Endothelial cell of umbilical vein (primary cell): ENCODE measurements around the gene SIAH1. TPM values are rescaled to one million over a fixed set of nuclear protein-coding genes. Genes with fewer than 3 reads are reported as not detected.

ENCODE experiments used
- BruUV-seq: library from RNA; stranded (reverse); fragments of 400-500 nt; replicated peaks from 2 replicates; lab custom pipeline; 2021; lab: Mats Ljungman, UMichigan
- CTCF ChIA-PET: fragments of 300-600, 350-600 bp; sonication (Branson Sonifier 250); formaldehyde crosslinking; loops from one replicate; lab custom pipeline; 2021; ENCODE audit warnings: antibody characterized with exemption, inconsistent platforms; lab: Charles Lee
- POLR2A ChIA-PET: fragments of 300-600, 350-600 bp; sonication (Branson Sonifier 250); formaldehyde crosslinking; loops from one replicate; lab custom pipeline; 2021; ENCODE audit warnings: antibody characterized with exemption, inconsistent platforms; lab: Charles Lee
- DNase-seq: peaks from one replicate; pipeline ENCODE4 v3.0.0-alpha.2; 2011; ENCODE audit warnings: low read depth, low spot score
- FAIRE-seq: peaks from 2 replicates; lab custom pipeline; 2011; peaks lifted over from hg19 to GRCh38; lab: Jason Lieb, UNC
- H2AFZ ChIP-seq: 2 replicates; pipeline ENCODE4 v1.6.0; 2012; ENCODE audit warnings: low read depth, low read length, control low read depth, inconsistent platforms
- H3K27ac ChIP-seq: 2 replicates; pipeline ENCODE4 v1.5.1; 2011; ENCODE audit warnings: low read depth, mild to moderate bottlenecking, control low read depth, low read length, moderate library complexity; ENCODE audit not compliant: insufficient read depth
- H3K27me3 ChIP-seq, 2 experiments: 2 replicates each; pipeline versions ENCODE4 v1.6.0 to v1.6.1; 2011; ENCODE audit warnings: low read length in 2 of 2, mixed read lengths in 1 of 2; ENCODE audit not compliant: control insufficient read depth in 2 of 2, insufficient read depth in 2 of 2
- H3K36me3 ChIP-seq, 2 experiments: 2 replicates in 1 of 2; 3 replicates in 1 of 2; pipeline ENCODE4 v1.5.1; 2011; ENCODE audit warnings: low read length in 2 of 2, mild to moderate bottlenecking in 1 of 2, moderate library complexity in 1 of 2; ENCODE audit not compliant: control insufficient read depth in 2 of 2, insufficient read depth in 2 of 2; ENCODE audit errors: extremely low read depth in 1 of 2
- H3K4me1 ChIP-seq: 3 replicates; pipeline ENCODE4 v1.5.1; 2011; ENCODE audit warnings: mild to moderate bottlenecking, low read length; ENCODE audit not compliant: control insufficient read depth, insufficient read depth; ENCODE audit errors: extremely low read depth
- H3K4me2 ChIP-seq: 2 replicates; pipeline ENCODE4 v1.6.1; 2011; ENCODE audit warnings: low read length, control low read depth, mixed read lengths; ENCODE audit not compliant: insufficient read depth
- H3K4me3 ChIP-seq, 3 experiments: fragments of 200-600 bp in 1 of 3; sonication (generic), shearing (Covaris generic) in 1 of 3; replicated peaks in 1 of 3; 2 replicates each; pipeline ENCODE4 v1.5.1; 2011 to 2016; ENCODE audit warnings: control low read depth in 3 of 3, low read length in 3 of 3, mild to moderate bottlenecking in 2 of 3, inconsistent platforms in 1 of 3, low read depth in 1 of 3, moderate library complexity in 1 of 3; ENCODE audit not compliant: insufficient read depth in 1 of 3
- H3K79me2 ChIP-seq: 2 replicates; pipeline ENCODE4 v1.6.0; 2012; ENCODE audit warnings: low read length, inconsistent platforms; ENCODE audit not compliant: control insufficient read depth, insufficient read depth
- H3K9ac ChIP-seq: replicated peaks from 2 replicates; pipeline ENCODE3; 2011; ENCODE audit warnings: low read length, control low read depth; ENCODE audit not compliant: insufficient read depth; ENCODE audit errors: extremely low read depth
- H3K9me1 ChIP-seq: replicated peaks from 3 replicates; pipeline ENCODE4 v1.6.0; 2011; ENCODE audit warnings: mild to moderate bottlenecking, low read length; ENCODE audit not compliant: control insufficient read depth, insufficient read depth; ENCODE audit errors: extremely low read depth
- H3K9me3 ChIP-seq: replicated peaks from 2 replicates; pipeline ENCODE4 v1.5.1; 2012; ENCODE audit warnings: low read length, inconsistent platforms; ENCODE audit not compliant: control insufficient read depth, insufficient read depth
- H4K20me1 ChIP-seq: replicated peaks from 2 replicates; pipeline ENCODE3; 2011; ENCODE audit warnings: mild to moderate bottlenecking, low read length; ENCODE audit not compliant: control insufficient read depth, insufficient read depth; ENCODE audit errors: extremely low read depth
- EZH2 ChIP-seq: IDR thresholded peaks from 2 replicates; pipeline ENCODE4 v1.6.1; 2012; ENCODE audit warnings: borderline replicate concordance, low read depth, mild to moderate bottlenecking, moderate library complexity, low read length, inconsistent platforms; ENCODE audit not compliant: severe bottlenecking
- FOS ChIP-seq: IDR thresholded peaks from 2 replicates; pipeline ENCODE4 v1.6.1; 2011; ENCODE audit warnings: mild to moderate bottlenecking, low read length, moderate library complexity, borderline replicate concordance; ENCODE audit not compliant: insufficient read depth
- GATA2 ChIP-seq: IDR thresholded peaks from 2 replicates; pipeline ENCODE4 v1.7.0; 2011; ENCODE audit warnings: low read depth, mild to moderate bottlenecking, moderate library complexity, mixed read lengths, low read length; ENCODE audit not compliant: insufficient read length, insufficient read depth
- JUN ChIP-seq: IDR thresholded peaks from 2 replicates; pipeline ENCODE4 v1.6.1; 2011; ENCODE audit warnings: borderline replicate concordance, low read depth; ENCODE audit not compliant: insufficient read length, insufficient read depth
- MYC ChIP-seq: IDR thresholded peaks from one replicate; pipeline ENCODE4 v1.6.1; 2011; ENCODE audit warnings: mild to moderate bottlenecking, low read depth, low read length
- POLR2A ChIP-seq: IDR thresholded peaks from 2 replicates; pipeline ENCODE4 v1.6.1; 2012; ENCODE audit warnings: low read depth, mild to moderate bottlenecking, control low read depth, low read length
- POLR2AphosphoS5 ChIP-seq: IDR thresholded peaks from 2 replicates; pipeline ENCODE4 v1.6.1; 2012; ENCODE audit warnings: low read depth, mild to moderate bottlenecking, control low read depth, low read length, moderate library complexity; ENCODE audit not compliant: insufficient read depth
- dilution Hi-C: fragments of 300-500 bp; cut with MboI; formaldehyde crosslinking; loops from one replicate; pipeline ENCODE4 v1.15.0; 2019; ENCODE audit warnings: low sequenced_read_pairs; ENCODE audit not compliant: extremely low pct_ligation_motif_present
- intact Hi-C: fragments of 100-400 bp; cut with micrococcal nuclease; formaldehyde crosslinking; loops from one replicate; pipeline ENCODE4 v1.10.0; 2022
- polyA plus RNA-seq, 4 experiments: library from polyadenylated mRNA; depleted of rRNA in 3 of 4; stranded (reverse) in 3 of 4; unstranded in 1 of 4; fragments of >200 nt; gene quantifications; 2 replicates each; pipeline versions ENCODE4 v1.2.1 to v1.2.3, GENCODE V29; 2011 to 2012; ENCODE audit warnings: missing spikeins in 1 of 4
- total RNA-seq: library from RNA; stranded (reverse); gene quantifications from 2 replicates; pipeline ENCODE4 v1.2.3, GENCODE V29; 2021
- TF ChIP-seq, protein P1 (sequence below), 2 donors: IDR thresholded peaks; 1 replicate in 1 of 2; 2 replicates in 1 of 2; pipeline ENCODE4 v1.5.1; 2011; ENCODE audit warnings: low read length in 2 of 2, mild to moderate bottlenecking in 2 of 2, moderate library complexity in 2 of 2, control low read depth in 1 of 2, inconsistent platforms in 1 of 2, low read depth in 1 of 2; ENCODE audit not compliant: insufficient read depth in 1 of 2; ENCODE audit errors: extremely low read depth in 1 of 2
- TF ChIP-seq, protein P2 (sequence below): IDR thresholded peaks from 2 replicates; pipeline ENCODE4 v1.6.1; 2011; ENCODE audit not compliant: insufficient read depth, insufficient read length

SIAH1 gene
- total and polyA plus RNA-seq, 2 donors (not counting 3 experiments of a cell fraction or from before 2014, with no cell fraction given): 14.4 to 19.9 TPM

DNA sequence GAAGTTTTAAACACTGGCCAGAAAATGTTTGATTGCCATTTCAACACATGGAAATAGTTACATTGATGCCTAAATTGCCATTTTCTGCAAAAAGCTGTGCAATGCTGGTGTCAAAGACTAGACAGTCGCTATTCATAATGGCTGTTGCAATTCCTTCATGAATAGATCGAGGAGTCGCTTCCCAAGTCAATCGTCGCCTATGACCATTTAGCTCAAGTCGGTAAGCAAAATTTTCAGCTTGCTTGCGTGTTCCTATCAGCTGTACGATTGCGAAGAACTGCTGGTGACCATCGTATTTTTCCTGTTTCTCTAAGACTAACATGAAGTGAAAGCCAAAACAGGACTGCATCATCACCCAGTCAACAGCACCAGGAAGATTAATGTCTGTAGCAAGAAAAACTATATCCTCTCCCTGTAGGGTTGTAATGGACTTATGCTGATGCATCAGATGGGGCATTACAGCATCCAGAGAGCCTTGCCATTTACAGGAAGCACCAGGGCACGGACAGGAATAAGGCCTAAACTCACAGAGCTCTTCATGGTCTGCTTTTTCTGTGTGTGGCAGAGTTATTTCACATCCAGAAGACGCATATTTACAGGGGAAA is 23.6 kb downstream of the SIAH1 start:
- H3K36me3 ChIP-seq: peaks cover 3 to 5% of the 10 kb centered on the region in 2 experiments
- H3K9ac ChIP-seq: no peak overlapping the region
- CTCF ChIA-PET: interaction anchor here (1.0 kb wide), 1 partner anchor 261 kb away, joined by 4 read pairs; no protein-coding TSS in a partner anchor
- FAIRE-seq (no peak), DNase-seq (no peak)
- intact Hi-C loops (loop anchor here (10.0 kb wide), 1 partner anchor 1387 kb away; the partner anchor contains the start of gene DNAJA2), dilution Hi-C loops (no loop called here)
- H3K4me2 ChIP-seq: no peak overlapping the region
- H2AFZ ChIP-seq: no peak overlapping the region
- POLR2A ChIA-PET: no interaction called here
- H3K9me3 ChIP-seq: no peaks in the 10 kb centered on the region
- no TSS peak for BruUV-seq
- H4K20me1 ChIP-seq: peaks cover 8% of the 10 kb centered on the region
- H3K4me3 ChIP-seq: no peak overlapping the region
- H3K27ac ChIP-seq: no peak overlapping the region
- TF ChIP-seq GATA2 (no peak), EZH2 (no peak), POLR2AphosphoS5 (no peak), POLR2A (no peak), JUN (no peak), FOS (no peak), MYC (no peak)
- TF ChIP-seq, protein P1, sequence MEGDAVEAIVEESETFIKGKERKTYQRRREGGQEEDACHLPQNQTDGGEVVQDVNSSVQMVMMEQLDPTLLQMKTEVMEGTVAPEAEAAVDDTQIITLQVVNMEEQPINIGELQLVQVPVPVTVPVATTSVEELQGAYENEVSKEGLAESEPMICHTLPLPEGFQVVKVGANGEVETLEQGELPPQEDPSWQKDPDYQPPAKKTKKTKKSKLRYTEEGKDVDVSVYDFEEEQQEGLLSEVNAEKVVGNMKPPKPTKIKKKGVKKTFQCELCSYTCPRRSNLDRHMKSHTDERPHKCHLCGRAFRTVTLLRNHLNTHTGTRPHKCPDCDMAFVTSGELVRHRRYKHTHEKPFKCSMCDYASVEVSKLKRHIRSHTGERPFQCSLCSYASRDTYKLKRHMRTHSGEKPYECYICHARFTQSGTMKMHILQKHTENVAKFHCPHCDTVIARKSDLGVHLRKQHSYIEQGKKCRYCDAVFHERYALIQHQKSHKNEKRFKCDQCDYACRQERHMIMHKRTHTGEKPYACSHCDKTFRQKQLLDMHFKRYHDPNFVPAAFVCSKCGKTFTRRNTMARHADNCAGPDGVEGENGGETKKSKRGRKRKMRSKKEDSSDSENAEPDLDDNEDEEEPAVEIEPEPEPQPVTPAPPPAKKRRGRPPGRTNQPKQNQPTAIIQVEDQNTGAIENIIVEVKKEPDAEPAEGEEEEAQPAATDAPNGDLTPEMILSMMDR (IDR thresholded peaks at IDR 0.05; ENCODE audit: extremely low read depth in 1 of 2, insufficient read depth in 1 of 2, low read depth in 1 of 2, low read length in 2 of 2): no peak
- TF ChIP-seq, protein P2, sequence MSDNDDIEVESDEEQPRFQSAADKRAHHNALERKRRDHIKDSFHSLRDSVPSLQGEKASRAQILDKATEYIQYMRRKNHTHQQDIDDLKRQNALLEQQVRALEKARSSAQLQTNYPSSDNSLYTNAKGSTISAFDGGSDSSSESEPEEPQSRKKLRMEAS: no peak
- H3K27me3 ChIP-seq: no peaks in the 10 kb centered on the region
- H3K79me2 ChIP-seq: peaks cover 68% of the 10 kb centered on the region
- H3K4me1 ChIP-seq: peaks cover 11% of the 10 kb centered on the region
- H3K9me1 ChIP-seq: no peaks in the 10 kb centered on the region
